GM21390 (cell line): ENCODE results near the gene TRIO.
"Not testable (repeated sequence)": the region's sequence is repeated elsewhere in the genome, so short reads cannot be mapped to it uniquely, and the experiment has no call there.

ENCODE experiments used
- ATAC-seq: cut with Tn5 transposase; IDR thresholded peaks from one replicate; pipeline ENCODE4 v1.9.1; 2021; ENCODE audit not compliant: unreplicated experiment

TRIO gene

GRCh38 chr5:14420101-14420811 is 277.1 kb downstream of the TRIO start:
- ATAC-seq = no peak

GRCh38 chr5:14421851-14422250 is 278.7 kb downstream of the TRIO start:
- ATAC-seq = no peak

GRCh38 chr5:14424011-14424685 is 281.0 kb downstream of the TRIO start:
- ATAC-seq = no peak

- ATAC-seq = no peak
These were observed 282.4 kb downstream of the TRIO start for GRCh38 chr5:14425559-14425958.

- no peak for ATAC-seq
These were observed 283.4 kb downstream of the TRIO start for GRCh38 chr5:14426521-14426920.

- ATAC-seq = no peak
These were observed 285.4 kb downstream of the TRIO start for GRCh38 chr5:14428302-14429081.

GRCh38 chr5:14429101-14430050 is 286.2 kb downstream of the TRIO start:
- no peak for ATAC-seq

GRCh38 chr5:14431534-14431933 is 288.4 kb downstream of the TRIO start:
- ATAC-seq = no peak

- ATAC-seq = no peak
These were observed 289.9 kb downstream of the TRIO start for GRCh38 chr5:14432931-14433589.

GRCh38 chr5:14435481-14435880 is 292.3 kb downstream of the TRIO start:
- no peak for ATAC-seq

- not testable (repeated sequence) for ATAC-seq
These were observed 293.0 kb downstream of the TRIO start for GRCh38 chr5:14436122-14436521.

GRCh38 chr5:14436801-14437542 is 293.8 kb downstream of the TRIO start:
- ATAC-seq = no peak

- ATAC-seq = no peak
These were observed 295.1 kb downstream of the TRIO start for GRCh38 chr5:14438195-14438606.

GRCh38 chr5:14439087-14439871 is 296.1 kb downstream of the TRIO start:
- ATAC-seq = no peak

- no peak for ATAC-seq
These were observed 297.1 kb downstream of the TRIO start for GRCh38 chr5:14440223-14440581.

- no peak for ATAC-seq
These were observed 297.7 kb downstream of the TRIO start for GRCh38 chr5:14440582-14441431.

- ATAC-seq = no peak
These were observed 298.5 kb downstream of the TRIO start for GRCh38 chr5:14441641-14442040.

- ATAC-seq = no peak
These were observed 299.4 kb downstream of the TRIO start for GRCh38 chr5:14442536-14442935.
